ENCODE measurements around the gene SHANK1. TPM values are rescaled to one million over a fixed set of nuclear protein-coding genes. Genes with fewer than 3 reads are reported as not detected.

SHANK1 gene
- total RNA-seq, 4 donors from 2014 or later, result 0.11 to 0.42 (median 0.39) TPM; not detected in 1

- intact Hi-C loops (cut with DNase I), result no loop called here
- H3K36me3 ChIP-seq, result no peaks in the 10 kb centered on the region
Measured at GRCh38 chr19:50701367-50701985, 18.1 kb downstream of the SHANK1 start.

GRCh38 chr19:50697414-50698124 lies 22.0 kb downstream of the SHANK1 start:
- Histone ChIP-seq H3K27ac (replicated peaks in 1 of 4) (no peak overlapping the region), H3K4me3 (no peak overlapping the region), H3K9me3 (no peaks in the 10 kb centered on the region), H3K36me3 (no peaks in the 10 kb centered on the region), H3K27me3 (peaks cover 0 to 97% (median 27%) of the 10 kb centered on the region in 4 donors), H3K4me1 (peaks cover 0 to 15% (median 5%) of the 10 kb centered on the region in 4 donors)
- no peak for DNase-seq (ENCODE audit: extremely low spot score)
- intact Hi-C loops (cut with DNase I), result no loop called here
- no peak for TF ChIP-seq POLR2AphosphoS5 (IDR thresholded peaks at IDR 0.05)
- TF ChIP-seq, protein P1, sequence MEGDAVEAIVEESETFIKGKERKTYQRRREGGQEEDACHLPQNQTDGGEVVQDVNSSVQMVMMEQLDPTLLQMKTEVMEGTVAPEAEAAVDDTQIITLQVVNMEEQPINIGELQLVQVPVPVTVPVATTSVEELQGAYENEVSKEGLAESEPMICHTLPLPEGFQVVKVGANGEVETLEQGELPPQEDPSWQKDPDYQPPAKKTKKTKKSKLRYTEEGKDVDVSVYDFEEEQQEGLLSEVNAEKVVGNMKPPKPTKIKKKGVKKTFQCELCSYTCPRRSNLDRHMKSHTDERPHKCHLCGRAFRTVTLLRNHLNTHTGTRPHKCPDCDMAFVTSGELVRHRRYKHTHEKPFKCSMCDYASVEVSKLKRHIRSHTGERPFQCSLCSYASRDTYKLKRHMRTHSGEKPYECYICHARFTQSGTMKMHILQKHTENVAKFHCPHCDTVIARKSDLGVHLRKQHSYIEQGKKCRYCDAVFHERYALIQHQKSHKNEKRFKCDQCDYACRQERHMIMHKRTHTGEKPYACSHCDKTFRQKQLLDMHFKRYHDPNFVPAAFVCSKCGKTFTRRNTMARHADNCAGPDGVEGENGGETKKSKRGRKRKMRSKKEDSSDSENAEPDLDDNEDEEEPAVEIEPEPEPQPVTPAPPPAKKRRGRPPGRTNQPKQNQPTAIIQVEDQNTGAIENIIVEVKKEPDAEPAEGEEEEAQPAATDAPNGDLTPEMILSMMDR (IDR thresholded peaks at IDR 0.05), result no peak
- TF ChIP-seq EP300 (IDR thresholded peaks at IDR 0.05), result no peak
- no peak for TF ChIP-seq POLR2A (IDR thresholded peaks at IDR 0.05; ENCODE audit: low read depth)
- WGBS, result 74% methylated on average over 13 of the region's 13 CpGs

More at GRCh38 chr19:50701367-50701985, 18.1 kb downstream of the SHANK1 start:
- Histone ChIP-seq H3K27ac (replicated peaks in 1 of 4) (no peak overlapping the region), H3K4me1 (no peaks in the 10 kb centered on the region), H3K27me3 (peaks cover 0 to 84% (median 5%) of the 10 kb centered on the region in 4 donors), H3K4me3 (no peak overlapping the region), H3K9me3 (no peaks in the 10 kb centered on the region)
- DNase-seq (ENCODE audit: extremely low spot score), result no peak
- TF ChIP-seq EP300 (IDR thresholded peaks at IDR 0.05) (no peak), POLR2A (IDR thresholded peaks at IDR 0.05; ENCODE audit: low read depth) (no peak)
- TF ChIP-seq, protein P1 (IDR thresholded peaks at IDR 0.05), result no peak
- 89% methylated on average over 13 of the region's 13 CpGs for WGBS

DNA sequence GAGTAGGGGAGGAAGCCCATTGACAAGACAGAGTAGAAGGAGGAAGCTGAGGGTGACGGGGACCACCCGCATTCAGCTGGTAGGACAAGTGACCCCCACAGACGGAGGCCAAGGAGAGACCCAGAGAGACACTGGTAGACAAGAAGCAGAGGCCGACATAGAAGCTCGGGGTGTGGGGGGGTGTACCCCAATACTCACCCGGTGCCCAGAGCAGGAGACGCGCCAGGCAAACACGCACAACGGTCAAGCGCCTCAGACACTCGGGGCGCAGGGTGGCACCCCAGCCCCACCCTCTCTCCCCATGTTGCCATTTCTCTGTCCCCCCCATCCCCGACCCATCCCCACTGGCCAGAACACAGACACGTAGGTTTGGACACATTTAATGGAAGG lies 23.5 kb downstream of the SHANK1 start:
- Histone ChIP-seq H3K27me3 (peaks cover 0 to 95% (median 27%) of the 10 kb centered on the region in 4 donors), H3K27ac (replicated peaks in 1 of 4) (no peak overlapping the region), H3K4me3 (no peak overlapping the region), H3K9me3 (no peaks in the 10 kb centered on the region), H3K4me1 (peaks cover 0 to 15% (median 5%) of the 10 kb centered on the region in 4 donors), H3K36me3 (no peaks in the 10 kb centered on the region)
- intact Hi-C loops (cut with DNase I), result no loop called here
- no peak for DNase-seq (ENCODE audit: extremely low spot score)
- WGBS, result 54% methylated on average over 15 of the region's 15 CpGs
- no peak for TF ChIP-seq EP300 (IDR thresholded peaks at IDR 0.05)
- no peak for TF ChIP-seq POLR2A (IDR thresholded peaks at IDR 0.05; ENCODE audit: low read depth)
- TF ChIP-seq, protein P1 (IDR thresholded peaks at IDR 0.05), result no peak
- no peak for TF ChIP-seq POLR2AphosphoS5 (IDR thresholded peaks at IDR 0.05)

GRCh38 chr19:50695251-50696093 lies 24.1 kb downstream of the SHANK1 start:
- H3K9me3 ChIP-seq, result no peaks in the 10 kb centered on the region
- no peak for TF ChIP-seq EP300 (IDR thresholded peaks at IDR 0.05)
- intact Hi-C loops (cut with DNase I), result no loop called here
- H3K4me1 ChIP-seq, result peaks cover 0 to 15% (median 5%) of the 10 kb centered on the region in 4 donors
- 3% methylated on average over 32 of the region's 81 CpGs for WGBS
- H3K27ac ChIP-seq (replicated peaks in 1 of 4), result no peak overlapping the region
- no peak overlapping the region for H3K4me3 ChIP-seq
- no peaks in the 10 kb centered on the region for H3K36me3 ChIP-seq
- H3K27me3 ChIP-seq, result peaks cover 0 to 95% (median 27%) of the 10 kb centered on the region in 4 donors
- DNase-seq (ENCODE audit: extremely low spot score), result no peak

- H3K27me3 ChIP-seq, result peaks cover 0 to 94% (median 27%) of the 10 kb centered on the region in 4 donors
- intact Hi-C loops (cut with DNase I), result no loop called here
- DNase-seq (ENCODE audit: extremely low spot score), result no peak
- H3K36me3 ChIP-seq, result no peaks in the 10 kb centered on the region
- H3K9me3 ChIP-seq, result no peaks in the 10 kb centered on the region
- no peak overlapping the region for H3K4me3 ChIP-seq
- H3K4me1 ChIP-seq, result peaks cover 0 to 15% (median 5%) of the 10 kb centered on the region in 4 donors
- TF ChIP-seq POLR2A (IDR thresholded peaks at IDR 0.05; ENCODE audit: low read depth), result no peak
- WGBS, result 0% methylated on average over 12 of the region's 51 CpGs
- H3K27ac ChIP-seq (replicated peaks in 1 of 4), result no peak overlapping the region
Measured at GRCh38 chr19:50694815-50695145, 24.8 kb downstream of the SHANK1 start.

Data from esophagus muscularis mucosa (tissue), 4 donors.